PC-9 (cell line): ENCODE data around the gene IBA57.

Experiments used
- CTCF ChIP-seq: fragments of 200-600 bp; sonication (generic); conservative IDR thresholded peaks from 2 replicates; pipeline ENCODE4 v1.6.1; 2017; ENCODE audit warnings: mixed run types, antibody characterized with exemption, mild to moderate bottlenecking, moderate library complexity
- EZH2 ChIP-seq: fragments of 200-600 bp; sonication (generic); IDR thresholded peaks from 2 replicates; pipeline ENCODE4 v1.8.0; 2017; ENCODE audit warnings: antibody characterized with exemption, low read depth

GRCh38 chr1:228120857-228121489, 44.6 kb upstream of the IBA57 start:
- no peak for TF ChIP-seq EZH2
- no peak for TF ChIP-seq CTCF
